Measurements from ENCODE around the gene ETS1.

The ETS1 gene

GRCh38 chr11:128481135-128481534 lies 106.2 kb downstream of the ETS1 start:
- H3K18ac ChIP-seq (ENCODE audit: low read length), result no peak overlapping the region
- no peak overlapping the region for H3K23ac ChIP-seq (ENCODE audit: low read length)
- no peak overlapping the region for H2BK120ac ChIP-seq (ENCODE audit: low read depth, low read length)
- no peak overlapping the region for H2AK5ac ChIP-seq (ENCODE audit: low read length)
- no peak overlapping the region for H3K9ac ChIP-seq (ENCODE audit: low read length)
- no peak overlapping the region for H3K56ac ChIP-seq (ENCODE audit: low read length)
- H3K4ac ChIP-seq (ENCODE audit: low read depth, low read length), result no peak overlapping the region
- no peak overlapping the region for H4K8ac ChIP-seq (ENCODE audit: low read depth, low read length)
- no peaks in the 10 kb centered on the region for H3K79me1 ChIP-seq (ENCODE audit: low read length)
- no peak for DNase-seq
- no peak overlapping the region for H3K4me2 ChIP-seq (ENCODE audit: low read length)
- no peaks in the 10 kb centered on the region for H3K36me3 ChIP-seq (ENCODE audit: control insufficient read depth, insufficient read depth, low read length)
- no peaks in the 10 kb centered on the region for H3K27me3 ChIP-seq (ENCODE audit: insufficient read depth, low read length, poor library complexity)
- H2BK15ac ChIP-seq (replicated peaks; ENCODE audit: low read depth), result no peak overlapping the region
- no peak overlapping the region for H4K5ac ChIP-seq (ENCODE audit: low read length)
- no peak overlapping the region for H3K27ac ChIP-seq (ENCODE audit: low read depth, low read length)
- peaks cover 5% of the 10 kb centered on the region for H3K4me1 ChIP-seq (ENCODE audit: control insufficient read depth, low read depth, low read length)
- H2BK5ac ChIP-seq (ENCODE audit: low read length), result no peak overlapping the region
- H3K79me2 ChIP-seq (ENCODE audit: control insufficient read depth, insufficient read depth, low read length), result no peaks in the 10 kb centered on the region
- H3K4me3 ChIP-seq (ENCODE audit: low read length), result no peak overlapping the region
- no CpG with 5 or more reads among the region's 2 CpGs for WGBS (ENCODE audit: extremely low coverage, insufficient coverage, low lambda C conversion rate)

- H3K56ac ChIP-seq (ENCODE audit: low read length), result no peak overlapping the region
- H2BK5ac ChIP-seq (ENCODE audit: low read length), result no peak overlapping the region
- no CpG with 5 or more reads among the region's 4 CpGs for WGBS (ENCODE audit: extremely low coverage, insufficient coverage, low lambda C conversion rate)
- no peaks in the 10 kb centered on the region for H3K36me3 ChIP-seq (ENCODE audit: control insufficient read depth, insufficient read depth, low read length)
- no peak overlapping the region for H3K9ac ChIP-seq (ENCODE audit: low read length)
- no peak for DNase-seq
- no peak overlapping the region for H3K18ac ChIP-seq (ENCODE audit: low read length)
- H3K4me2 ChIP-seq (ENCODE audit: low read length), result no peak overlapping the region
- no peak overlapping the region for H2AK5ac ChIP-seq (ENCODE audit: low read length)
- no peak overlapping the region for H4K5ac ChIP-seq (ENCODE audit: low read length)
- H3K4me1 ChIP-seq (ENCODE audit: control insufficient read depth, low read depth, low read length), result peaks cover 8% of the 10 kb centered on the region
- H4K8ac ChIP-seq (ENCODE audit: low read depth, low read length), result no peak overlapping the region
- H3K79me2 ChIP-seq (ENCODE audit: control insufficient read depth, insufficient read depth, low read length), result no peaks in the 10 kb centered on the region
- H3K27me3 ChIP-seq (ENCODE audit: insufficient read depth, low read length, poor library complexity), result no peaks in the 10 kb centered on the region
- no peak overlapping the region for H3K27ac ChIP-seq (ENCODE audit: low read depth, low read length)
- H3K4me3 ChIP-seq (ENCODE audit: low read length), result no peak overlapping the region
- H3K4ac ChIP-seq (ENCODE audit: low read depth, low read length), result no peak overlapping the region
- no peak overlapping the region for H3K23ac ChIP-seq (ENCODE audit: low read length)
- H3K79me1 ChIP-seq (ENCODE audit: low read length), result no peaks in the 10 kb centered on the region
- H2BK15ac ChIP-seq (replicated peaks; ENCODE audit: low read depth), result no peak overlapping the region
- no peak overlapping the region for H2BK120ac ChIP-seq (ENCODE audit: low read depth, low read length)
These were observed 106.7 kb downstream of the ETS1 start for GRCh38 chr11:128480665-128481064.

GRCh38 chr11:128480066-128480465 lies 107.3 kb downstream of the ETS1 start:
- Histone ChIP-seq H4K5ac (ENCODE audit: low read length) (no peak overlapping the region), H3K4ac (ENCODE audit: low read depth, low read length) (no peak overlapping the region), H3K27ac (ENCODE audit: low read depth, low read length) (no peak overlapping the region), H2BK120ac (ENCODE audit: low read depth, low read length) (no peak overlapping the region), H2AK5ac (ENCODE audit: low read length) (no peak overlapping the region), H2BK5ac (ENCODE audit: low read length) (no peak overlapping the region), H3K79me1 (ENCODE audit: low read length) (no peaks in the 10 kb centered on the region), H2BK15ac (replicated peaks; ENCODE audit: low read depth) (no peak overlapping the region), H3K9ac (ENCODE audit: low read length) (no peak overlapping the region), H3K56ac (ENCODE audit: low read length) (no peak overlapping the region), H3K79me2 (ENCODE audit: control insufficient read depth, insufficient read depth, low read length) (no peaks in the 10 kb centered on the region), H3K4me3 (ENCODE audit: low read length) (no peak overlapping the region), H3K27me3 (ENCODE audit: insufficient read depth, low read length, poor library complexity) (no peaks in the 10 kb centered on the region), H4K8ac (ENCODE audit: low read depth, low read length) (no peak overlapping the region), H3K4me2 (ENCODE audit: low read length) (no peak overlapping the region), H3K4me1 (ENCODE audit: control insufficient read depth, low read depth, low read length) (peaks cover 8% of the 10 kb centered on the region), H3K23ac (ENCODE audit: low read length) (no peak overlapping the region), H3K18ac (ENCODE audit: low read length) (no peak overlapping the region), H3K36me3 (ENCODE audit: control insufficient read depth, insufficient read depth, low read length) (no peaks in the 10 kb centered on the region)
- WGBS (ENCODE audit: extremely low coverage, insufficient coverage, low lambda C conversion rate), result no CpG with 5 or more reads among the region's 14 CpGs
- DNase-seq, result no peak

GRCh38 chr11:128479144-128479543 lies 108.2 kb downstream of the ETS1 start:
- Histone ChIP-seq H3K4me2 (ENCODE audit: low read length) (no peak overlapping the region), H3K18ac (ENCODE audit: low read length) (no peak overlapping the region), H2BK5ac (ENCODE audit: low read length) (no peak overlapping the region), H3K79me2 (ENCODE audit: control insufficient read depth, insufficient read depth, low read length) (no peaks in the 10 kb centered on the region), H3K56ac (ENCODE audit: low read length) (no peak overlapping the region), H3K27ac (ENCODE audit: low read depth, low read length) (no peak overlapping the region), H2AK5ac (ENCODE audit: low read length) (peak overlapping the region; percentile 18), H3K79me1 (ENCODE audit: low read length) (no peaks in the 10 kb centered on the region), H3K4me3 (ENCODE audit: low read length) (no peak overlapping the region), H4K5ac (ENCODE audit: low read length) (no peak overlapping the region), H3K23ac (ENCODE audit: low read length) (no peak overlapping the region), H2BK120ac (ENCODE audit: low read depth, low read length) (no peak overlapping the region), H3K9ac (ENCODE audit: low read length) (no peak overlapping the region), H3K4me1 (ENCODE audit: control insufficient read depth, low read depth, low read length) (peaks cover 12% of the 10 kb centered on the region), H3K27me3 (ENCODE audit: insufficient read depth, low read length, poor library complexity) (no peaks in the 10 kb centered on the region), H3K36me3 (ENCODE audit: control insufficient read depth, insufficient read depth, low read length) (no peaks in the 10 kb centered on the region), H3K4ac (ENCODE audit: low read depth, low read length) (no peak overlapping the region), H2BK15ac (replicated peaks; ENCODE audit: low read depth) (no peak overlapping the region), H4K8ac (ENCODE audit: low read depth, low read length) (no peak overlapping the region)
- DNase-seq, result no peak

- Histone ChIP-seq H3K27me3 (ENCODE audit: insufficient read depth, low read length, poor library complexity) (no peaks in the 10 kb centered on the region), H3K79me2 (ENCODE audit: control insufficient read depth, insufficient read depth, low read length) (no peaks in the 10 kb centered on the region), H3K79me1 (ENCODE audit: low read length) (no peaks in the 10 kb centered on the region), H3K4me2 (ENCODE audit: low read length) (no peak overlapping the region), H3K4me1 (ENCODE audit: control insufficient read depth, low read depth, low read length) (peaks cover 12% of the 10 kb centered on the region), H3K4me3 (ENCODE audit: low read length) (no peak overlapping the region), H2BK15ac (replicated peaks; ENCODE audit: low read depth) (no peak overlapping the region), H4K5ac (ENCODE audit: low read length) (no peak overlapping the region), H3K9ac (ENCODE audit: low read length) (no peak overlapping the region), H2BK5ac (ENCODE audit: low read length) (no peak overlapping the region), H2BK120ac (ENCODE audit: low read depth, low read length) (no peak overlapping the region), H3K18ac (ENCODE audit: low read length) (no peak overlapping the region), H3K23ac (ENCODE audit: low read length) (no peak overlapping the region), H3K4ac (ENCODE audit: low read depth, low read length) (no peak overlapping the region), H2AK5ac (ENCODE audit: low read length) (no peak overlapping the region), H3K36me3 (ENCODE audit: control insufficient read depth, insufficient read depth, low read length) (no peaks in the 10 kb centered on the region), H4K8ac (ENCODE audit: low read depth, low read length) (no peak overlapping the region), H3K27ac (ENCODE audit: low read depth, low read length) (no peak overlapping the region), H3K56ac (ENCODE audit: low read length) (peak overlapping the region; percentile 30)
- no peak for DNase-seq
These were observed 109.1 kb downstream of the ETS1 start for GRCh38 chr11:128478305-128478704.

GRCh38 chr11:128477811-128478210 lies 109.5 kb downstream of the ETS1 start:
- no peak overlapping the region for H3K4me3 ChIP-seq (ENCODE audit: low read length)
- H4K8ac ChIP-seq (ENCODE audit: low read depth, low read length), result no peak overlapping the region
- no peak overlapping the region for H3K18ac ChIP-seq (ENCODE audit: low read length)
- H3K36me3 ChIP-seq (ENCODE audit: control insufficient read depth, insufficient read depth, low read length), result no peaks in the 10 kb centered on the region
- H3K56ac ChIP-seq (ENCODE audit: low read length), result no peak overlapping the region
- no peaks in the 10 kb centered on the region for H3K27me3 ChIP-seq (ENCODE audit: insufficient read depth, low read length, poor library complexity)
- no peaks in the 10 kb centered on the region for H3K79me1 ChIP-seq (ENCODE audit: low read length)
- no peak overlapping the region for H2BK15ac ChIP-seq (replicated peaks; ENCODE audit: low read depth)
- H2AK5ac ChIP-seq (ENCODE audit: low read length), result no peak overlapping the region
- no peak overlapping the region for H3K4me2 ChIP-seq (ENCODE audit: low read length)
- no peak for DNase-seq
- no peak overlapping the region for H4K5ac ChIP-seq (ENCODE audit: low read length)
- H3K4me1 ChIP-seq (ENCODE audit: control insufficient read depth, low read depth, low read length), result peaks cover 12% of the 10 kb centered on the region
- no peak overlapping the region for H2BK120ac ChIP-seq (ENCODE audit: low read depth, low read length)
- no CpG with 5 or more reads among the region's 1 CpG for WGBS (ENCODE audit: extremely low coverage, insufficient coverage, low lambda C conversion rate)
- no peak overlapping the region for H3K23ac ChIP-seq (ENCODE audit: low read length)
- H2BK5ac ChIP-seq (ENCODE audit: low read length), result no peak overlapping the region
- H3K9ac ChIP-seq (ENCODE audit: low read length), result no peak overlapping the region
- H3K79me2 ChIP-seq (ENCODE audit: control insufficient read depth, insufficient read depth, low read length), result no peaks in the 10 kb centered on the region
- H3K4ac ChIP-seq (ENCODE audit: low read depth, low read length), result no peak overlapping the region
- no peak overlapping the region for H3K27ac ChIP-seq (ENCODE audit: low read depth, low read length)

Data from mesendoderm (in vitro differentiated cells).